HG03066 (cell line): Measurements from ENCODE around the gene PDCD1.
"Not testable (repeated sequence)": the region's sequence is repeated elsewhere in the genome, so short reads cannot be mapped to it uniquely, and the experiment has no call there.

ENCODE experiments used
- ATAC-seq: cut with Tn5 transposase; IDR thresholded peaks from one replicate; pipeline ENCODE4 v1.9.1; 2021; ENCODE audit warnings: low read depth; ENCODE audit not compliant: unreplicated experiment

The PDCD1 gene

DNA sequence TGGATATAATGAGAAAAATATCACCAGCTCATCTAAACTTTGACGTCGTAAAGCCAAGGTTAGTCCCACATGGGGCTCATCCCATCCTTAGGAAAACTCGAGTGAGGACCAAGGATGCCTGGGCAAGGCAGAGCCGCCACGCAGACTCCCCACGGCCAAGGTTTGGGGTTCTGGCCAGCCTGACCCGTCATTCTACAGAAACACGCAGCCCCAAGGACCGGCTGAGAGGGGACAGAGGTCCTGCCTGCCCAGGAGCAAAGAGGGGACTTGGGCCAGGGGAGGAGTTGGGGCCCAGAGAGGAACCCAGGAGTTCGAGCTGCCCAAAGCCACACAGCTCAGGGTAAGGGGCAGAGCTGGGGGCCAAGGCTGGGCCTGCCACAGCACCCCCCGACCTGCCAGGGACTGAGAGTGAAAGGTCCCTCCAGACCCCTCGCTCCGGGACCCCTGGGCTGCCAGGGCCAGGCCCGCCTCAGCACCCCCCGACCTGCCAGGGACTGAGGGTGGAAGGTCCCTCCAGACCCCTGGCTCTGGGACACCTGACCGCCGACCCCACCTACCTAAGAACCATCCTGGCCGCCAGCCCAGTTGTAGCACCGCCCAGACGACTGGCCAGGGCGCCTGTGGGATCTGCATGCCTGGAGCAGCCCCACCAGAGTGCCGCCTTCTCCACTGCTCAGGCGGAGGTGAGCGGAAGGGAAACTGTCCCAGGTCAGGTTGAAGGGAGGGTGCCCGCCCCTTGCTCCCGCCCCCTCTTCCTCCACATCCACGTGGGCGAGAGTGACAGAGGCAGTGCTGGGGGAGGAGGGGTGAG is at the start of gene PDCD1:
Gene PDCD1 (minus strand): TSS at position 689 of the 811 bp plus-strand sequence. CDS start 56 bp downstream, at position 633.
- ATAC-seq, result no peak

- not testable (repeated sequence) for ATAC-seq
Measured at GRCh38 chr2:241907831-241908230, 49.1 kb upstream of the PDCD1 start.

- ATAC-seq, result no peak
Measured at GRCh38 chr2:241906826-241907570, 48.3 kb upstream of the PDCD1 start.

- ATAC-seq, result not testable (repeated sequence)
Measured at GRCh38 chr2:241906378-241906770, 47.7 kb upstream of the PDCD1 start.

DNA sequence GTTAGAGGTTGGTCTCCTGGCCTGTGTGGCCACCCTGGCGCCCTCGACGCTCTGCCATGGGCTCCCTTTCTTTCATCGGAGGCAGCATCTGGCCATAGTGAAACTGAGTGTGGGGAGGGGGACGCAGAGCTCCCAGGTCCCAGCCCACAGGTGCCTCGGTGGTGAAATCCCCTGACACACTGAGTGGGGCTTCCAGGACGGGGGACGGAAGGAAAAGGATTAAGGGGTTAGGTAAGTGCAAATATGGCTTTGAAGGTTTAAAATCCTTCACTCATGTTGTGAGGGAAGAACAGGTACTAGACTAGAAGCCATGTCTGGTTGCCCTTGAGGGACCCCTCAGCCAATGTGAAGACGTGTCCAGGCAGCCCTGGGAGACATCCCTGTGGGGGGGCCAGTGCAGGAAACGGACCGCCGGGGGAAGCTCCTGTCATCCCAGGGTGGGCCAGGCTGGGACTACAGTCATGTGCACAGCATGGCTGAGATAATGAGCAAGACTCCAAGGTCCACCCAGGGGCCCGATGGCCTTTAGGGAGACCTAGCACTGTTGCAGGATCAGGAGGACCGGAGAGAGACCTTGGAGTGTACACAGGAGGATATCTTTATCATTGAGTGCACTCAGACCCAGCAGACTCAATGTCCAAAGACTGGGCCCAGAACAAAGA is 47.2 kb upstream of the PDCD1 start:
- ATAC-seq, result no peak

GRCh38 chr2:241904791-241905710 is 46.4 kb upstream of the PDCD1 start:
- no peak for ATAC-seq

- ATAC-seq, result no peak
Measured at GRCh38 chr2:241904011-241904718, 45.5 kb upstream of the PDCD1 start.

DNA sequence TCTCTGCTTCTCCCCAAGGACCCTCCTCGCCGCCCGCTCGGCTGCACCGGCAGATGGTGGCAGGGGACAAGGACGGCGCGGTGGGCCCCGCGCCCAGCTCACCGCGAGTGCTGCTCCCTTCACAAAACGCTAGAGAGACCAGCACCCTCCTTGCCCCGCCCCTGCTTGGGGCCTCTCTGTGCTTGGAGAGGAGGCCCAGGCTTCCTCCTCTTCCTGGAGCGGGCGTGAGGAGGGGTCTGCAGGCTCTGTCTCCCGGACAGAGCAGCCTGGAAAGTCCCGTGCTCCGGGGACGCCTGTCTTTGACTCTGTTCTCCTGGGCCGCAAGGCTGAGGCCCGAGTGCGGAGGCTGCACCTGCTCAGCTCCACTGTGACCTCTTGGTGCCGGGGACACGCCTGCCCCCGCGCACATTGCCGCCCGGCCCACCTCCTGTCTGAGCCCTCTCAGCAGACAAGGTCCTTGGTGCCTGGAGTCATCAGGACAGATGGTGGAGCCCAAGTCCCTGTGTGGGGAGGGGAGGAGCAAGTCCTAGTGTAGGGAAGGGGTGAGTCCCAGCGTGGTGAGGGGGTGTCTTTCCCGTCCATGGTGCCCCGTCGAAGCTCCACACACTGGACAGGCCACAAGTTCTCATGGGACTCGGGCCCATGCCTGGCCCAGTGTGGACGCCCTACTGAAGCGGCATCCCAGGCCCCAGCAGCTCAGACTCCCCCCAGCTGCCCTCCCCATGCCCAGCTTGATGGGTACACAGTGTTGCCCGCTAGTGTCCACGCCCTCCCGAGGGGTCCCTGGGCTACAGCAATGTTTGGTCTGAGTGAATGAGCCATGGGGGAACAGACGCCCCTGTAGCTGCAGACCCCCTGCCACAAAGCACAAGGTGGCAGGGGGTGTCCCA is 44.7 kb upstream of the PDCD1 start:
- no peak for ATAC-seq

DNA sequence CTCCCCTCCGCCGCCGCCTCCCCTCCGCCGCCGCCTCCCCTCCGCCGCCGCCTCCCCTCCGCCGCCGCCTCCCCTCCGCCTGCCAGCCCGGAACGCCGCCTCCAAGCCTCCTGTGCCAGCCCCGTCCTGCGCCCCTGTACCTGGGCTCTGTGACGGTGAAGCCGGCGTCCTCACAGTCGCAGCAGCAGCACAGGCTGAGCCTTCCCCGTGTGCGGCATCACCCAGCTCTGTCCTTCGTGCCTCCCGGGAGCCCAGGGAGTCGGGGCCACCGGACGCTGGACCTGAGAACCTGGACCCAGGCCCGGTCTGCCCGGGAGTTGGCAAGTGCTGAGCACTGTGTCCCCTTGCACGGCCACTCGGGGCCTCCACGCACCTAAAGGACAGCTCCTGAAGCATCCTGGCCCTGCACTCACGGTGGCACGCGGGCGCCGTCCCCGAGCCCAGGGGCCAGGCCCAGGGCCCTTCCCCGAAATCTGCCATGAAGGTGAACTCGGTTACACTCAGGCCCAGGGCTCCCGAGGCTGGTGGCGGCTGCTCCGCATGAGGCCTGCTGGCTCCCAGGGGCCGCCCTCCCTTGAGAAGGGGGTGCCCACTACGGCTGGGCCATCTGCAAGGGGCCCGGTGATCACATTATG is 43.8 kb upstream of the PDCD1 start:
- no peak for ATAC-seq

DNA sequence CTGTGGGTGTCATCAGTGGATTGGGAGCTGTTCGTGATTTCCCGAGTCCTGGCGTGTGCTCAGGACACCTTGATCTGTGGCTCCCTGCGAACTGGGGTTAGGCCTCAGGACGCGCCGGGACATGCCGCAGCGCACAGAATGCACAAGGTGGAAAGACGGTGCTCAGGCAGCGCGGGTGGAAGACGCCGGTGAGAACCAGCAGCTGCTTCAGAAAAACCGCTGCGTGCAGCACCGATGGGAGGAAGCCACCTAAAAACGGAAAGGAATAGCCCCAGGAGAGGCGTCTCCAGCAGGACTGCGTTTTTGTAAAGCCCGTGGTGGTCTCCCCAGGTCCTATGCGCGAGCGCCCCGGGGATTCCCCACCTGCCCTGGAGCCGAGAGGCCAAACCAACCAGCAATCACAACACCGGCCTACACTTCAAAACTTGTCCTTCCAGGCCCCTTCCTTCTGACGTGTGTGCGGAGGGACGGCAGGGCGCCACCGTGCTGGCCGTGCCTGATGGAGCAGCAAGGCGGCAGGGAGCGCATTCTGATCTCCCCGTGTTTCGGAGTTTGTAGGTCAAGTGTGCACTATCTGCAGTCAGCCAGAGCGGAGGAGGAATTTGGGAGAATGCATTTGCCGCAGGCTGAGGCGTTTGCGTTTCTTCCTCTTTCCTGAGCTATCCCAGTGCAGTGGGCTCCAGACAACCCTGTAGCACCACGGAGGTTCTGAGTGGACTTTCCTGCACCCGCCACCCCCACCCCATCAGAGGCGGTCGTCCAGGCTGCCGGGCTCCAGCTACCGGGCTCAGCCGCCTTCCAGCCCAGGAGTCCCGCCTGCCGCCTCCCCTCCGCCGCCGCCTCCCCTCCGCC is 43.0 kb upstream of the PDCD1 start:
- no peak for ATAC-seq

DNA sequence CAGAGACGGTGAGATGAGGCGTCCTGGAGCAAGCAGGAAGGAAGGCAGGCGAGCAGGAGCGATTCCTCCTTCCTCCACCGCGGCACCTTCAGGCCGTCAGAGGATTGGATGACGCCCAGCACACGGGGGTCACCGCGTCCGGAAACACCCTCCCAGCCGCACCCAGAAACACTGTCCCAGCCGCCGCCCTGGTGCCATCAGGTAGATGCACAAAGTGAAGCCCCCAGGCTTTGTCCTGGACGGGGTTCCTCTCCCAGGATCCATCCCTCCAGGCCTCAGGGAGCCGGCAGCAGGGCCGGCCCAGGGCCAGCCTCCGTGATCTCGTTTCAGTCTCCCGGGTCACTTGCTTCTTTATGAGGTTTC is 42.3 kb upstream of the PDCD1 start:
- no peak for ATAC-seq

GRCh38 chr2:241900251-241901017 is 41.7 kb upstream of the PDCD1 start:
- no peak for ATAC-seq

DNA sequence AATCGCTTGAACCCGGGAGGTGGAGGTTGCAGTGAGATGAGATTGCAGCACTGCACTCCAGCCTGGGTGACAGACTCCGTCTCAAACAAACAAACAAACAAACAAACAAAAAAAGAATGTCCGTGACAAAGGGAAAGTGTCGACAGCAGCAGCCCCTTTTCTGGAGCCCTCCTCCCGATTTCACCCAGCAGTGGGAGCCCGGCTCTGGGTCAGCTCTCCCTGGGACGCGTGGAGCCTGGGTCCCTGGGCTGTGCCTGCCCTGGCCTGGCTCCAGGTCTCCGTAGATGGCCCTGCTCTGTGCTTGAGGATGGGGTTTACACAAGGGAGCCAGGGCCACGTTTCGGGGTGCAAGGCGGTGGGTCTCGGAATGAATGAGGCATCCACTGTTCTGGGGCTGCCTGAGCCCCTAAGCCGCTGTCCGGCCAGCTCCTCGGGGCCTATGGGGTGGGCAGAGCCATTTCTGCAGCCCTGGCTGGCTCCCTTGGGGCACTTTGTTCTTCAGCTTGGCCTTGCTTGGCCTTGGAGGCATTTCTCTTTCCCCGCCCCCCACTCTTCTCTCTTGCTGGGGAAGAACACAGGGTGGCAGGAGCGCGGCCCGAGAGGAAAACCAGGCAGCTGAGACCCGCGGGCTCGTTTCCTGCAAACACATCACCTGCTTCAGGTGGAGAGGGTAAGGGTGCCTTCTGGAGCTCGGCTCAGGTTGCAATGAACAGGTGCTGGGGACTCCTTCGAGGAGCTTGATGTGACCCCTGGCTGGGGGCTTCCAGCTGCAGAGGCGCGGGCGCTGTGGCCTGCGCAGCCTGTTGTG is 40.0 kb upstream of the PDCD1 start:
- no peak for ATAC-seq

GRCh38 chr2:241897231-241897916 is 38.7 kb upstream of the PDCD1 start:
- ATAC-seq, result no peak

- no peak for ATAC-seq
Measured at GRCh38 chr2:241896746-241897201, 38.1 kb upstream of the PDCD1 start.
